Smooth muscle cell of the brain vasculature (primary cell): Measurements from ENCODE around the gene OR5K1.

Source experiments
- DNase-seq: peaks from one replicate; pipeline ENCODE4 v3.0.0-alpha.2; 2012; ENCODE audit warnings: low read depth, low spot score

The OR5K1 gene

DNA sequence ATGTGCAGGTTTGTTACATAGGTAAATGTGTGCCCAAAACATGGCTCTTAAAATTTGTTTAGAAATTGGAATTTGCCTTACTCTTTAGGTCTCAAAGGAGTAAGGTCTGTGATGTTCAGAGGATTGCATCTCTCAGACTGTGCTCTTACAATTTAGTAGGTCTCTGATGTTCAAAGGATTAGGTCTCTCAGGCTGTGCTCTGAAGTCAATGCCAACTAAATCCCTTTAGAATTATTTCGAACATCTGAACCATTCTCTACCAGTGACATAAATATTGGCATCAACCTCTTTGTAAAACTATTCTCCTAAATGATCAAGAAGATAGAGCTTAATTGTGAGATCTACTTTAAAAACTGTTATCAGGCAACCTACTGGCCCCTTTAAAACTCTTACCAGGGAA is at the start of gene OR5K1:
OR5K1 (plus strand) TSS at position 301 of the 400 bp plus-strand sequence. CDS start 6,376 bp downstream, outside the sequence.
- DNase-seq = no peak

DNA sequence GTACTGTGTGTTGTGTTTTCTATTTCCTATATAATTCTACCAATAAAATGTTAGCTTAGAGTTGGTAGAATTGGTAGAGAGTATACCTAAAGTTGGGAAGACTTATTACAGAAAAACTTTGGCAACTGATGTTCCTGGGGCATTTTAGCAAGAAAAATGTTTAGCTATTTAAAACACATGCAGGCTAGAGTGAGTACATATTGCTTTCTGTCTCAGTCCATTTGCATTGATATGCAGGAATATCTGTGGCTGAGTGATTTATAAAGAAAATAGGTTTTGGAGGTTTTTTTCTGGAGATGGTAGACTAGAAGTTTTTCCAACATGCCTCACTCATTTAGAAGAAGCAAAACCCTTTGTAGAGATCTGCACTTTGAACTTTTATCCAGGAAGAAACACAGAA is 30.4 kb upstream of the OR5K1 start:
- no peak for DNase-seq

DNA sequence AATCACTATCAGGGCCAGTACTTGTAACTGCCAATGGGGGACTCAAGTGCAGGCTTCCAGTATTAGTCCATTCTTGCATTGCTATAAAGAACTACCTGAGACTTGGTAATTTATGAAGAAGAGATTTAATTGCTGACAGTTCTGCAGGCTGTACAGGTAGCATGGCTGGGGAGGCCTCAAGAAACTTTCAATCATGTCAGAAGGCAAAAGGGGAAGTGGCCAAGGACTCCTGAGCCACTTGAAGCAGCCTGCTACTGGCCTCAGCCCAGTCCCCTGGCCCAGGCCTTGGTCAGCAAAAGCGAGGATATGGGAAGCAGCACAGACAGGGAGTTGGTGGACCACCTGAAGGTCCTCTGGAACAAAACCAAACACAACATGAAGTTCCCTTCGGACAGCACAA is 29.2 kb upstream of the OR5K1 start:
- no peak for DNase-seq

DNA sequence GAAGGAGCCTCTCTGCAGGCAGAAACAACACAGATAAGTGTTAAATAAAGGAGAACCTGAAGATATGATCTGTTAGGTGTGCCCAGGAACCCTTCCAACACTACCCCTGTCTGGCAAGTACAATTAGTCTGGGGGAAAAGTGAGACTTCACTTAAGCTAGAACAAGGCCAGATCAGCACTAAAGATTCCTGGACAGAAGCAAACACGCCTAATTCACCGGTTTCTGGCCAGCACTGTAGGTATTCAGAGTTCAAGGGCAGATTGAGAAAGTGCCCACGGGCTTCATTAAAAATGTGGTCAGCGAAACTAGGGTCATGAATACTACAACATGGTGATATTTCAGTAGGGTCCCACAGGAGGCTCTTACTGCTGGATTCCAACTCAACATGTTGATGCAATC is 28.6 kb upstream of the OR5K1 start:
- no peak for DNase-seq

DNA sequence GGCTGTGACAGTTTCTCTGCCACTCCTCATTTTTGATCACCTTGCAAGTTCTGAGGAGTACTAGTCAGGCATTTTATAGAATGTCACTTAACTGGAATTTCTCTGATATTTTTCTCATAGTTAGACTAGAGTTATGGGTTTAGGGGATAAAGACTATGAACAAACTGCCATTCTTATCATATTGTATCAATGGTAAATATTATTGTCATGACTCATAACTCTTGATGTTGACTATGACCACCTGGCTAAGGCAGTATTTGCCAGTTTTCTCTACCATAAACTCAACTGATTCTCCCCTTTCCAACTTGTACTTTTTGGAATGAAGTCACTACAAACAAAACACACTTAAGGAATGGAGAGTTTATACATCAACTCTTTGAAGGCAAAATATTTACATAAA is 22.7 kb upstream of the OR5K1 start:
- no peak for DNase-seq

DNA sequence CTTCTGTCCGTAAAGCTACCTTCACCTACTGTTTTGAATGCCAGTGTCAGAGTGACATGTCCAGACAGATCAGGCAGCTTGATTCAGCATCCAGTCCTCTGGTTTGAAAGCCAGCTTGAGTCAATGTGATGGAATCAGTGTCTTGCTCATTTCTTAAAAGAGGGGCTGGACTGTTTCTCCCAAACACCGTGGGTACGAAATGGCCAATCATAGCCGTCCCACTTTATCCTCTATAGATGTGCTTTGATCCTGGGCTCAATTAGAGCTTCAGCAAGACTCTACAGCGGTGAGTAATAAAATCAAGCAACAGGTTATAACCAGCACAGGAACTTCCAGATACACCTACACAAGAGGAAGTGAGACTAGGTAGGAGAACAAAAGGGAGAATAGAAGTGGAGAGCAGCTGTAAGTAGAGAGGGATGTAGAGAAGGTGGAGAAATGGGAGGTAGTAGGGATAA is 17.0 kb upstream of the OR5K1 start:
- DNase-seq = no peak

DNA sequence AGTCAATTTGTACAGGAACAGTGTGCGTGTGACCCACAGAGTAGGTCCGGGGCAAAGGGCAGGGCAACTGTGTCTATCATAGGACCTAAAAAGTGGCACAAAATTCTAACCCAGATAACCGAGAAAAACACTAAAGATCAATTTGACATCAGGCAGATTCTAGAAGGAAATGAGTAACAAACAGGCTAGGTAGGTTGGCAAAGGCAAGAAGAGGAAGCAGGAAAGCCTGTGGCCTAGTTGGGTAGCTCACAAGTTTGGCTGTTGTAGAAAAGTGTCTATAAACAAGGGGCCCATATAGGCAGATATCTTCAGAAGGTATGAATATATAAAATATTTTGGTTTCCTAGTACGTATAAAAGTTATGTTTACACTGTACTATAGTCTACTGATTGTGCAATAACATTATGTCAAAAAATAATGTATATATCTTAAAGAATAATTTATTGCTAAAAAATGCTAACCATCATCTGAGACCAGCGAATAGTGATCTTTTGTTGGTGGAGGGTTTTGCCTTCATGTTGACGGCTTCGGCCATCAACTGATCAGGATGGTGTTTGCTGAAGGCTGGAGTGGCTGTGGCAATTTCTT is 13.3 kb upstream of the OR5K1 start:
- no peak for DNase-seq

DNA sequence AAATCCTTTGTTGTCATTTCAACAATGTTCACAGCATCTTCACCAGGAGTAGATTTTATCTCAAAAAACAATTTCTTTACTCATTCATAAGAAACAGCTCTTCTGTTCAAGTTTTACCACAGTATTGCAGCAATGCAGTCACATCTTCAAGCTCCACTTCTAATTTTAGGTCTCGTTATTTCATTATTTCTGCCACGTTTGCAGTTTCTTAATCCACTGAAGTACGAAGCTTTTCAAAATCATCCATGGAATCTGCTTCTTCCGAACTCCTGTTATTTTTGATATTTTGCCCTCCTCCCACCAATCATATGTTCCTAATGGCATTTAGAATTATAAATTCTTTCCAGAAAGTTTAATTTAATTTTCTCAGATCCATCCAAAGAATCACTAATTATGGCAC is 12.6 kb upstream of the OR5K1 start:
- no peak for DNase-seq

DNA sequence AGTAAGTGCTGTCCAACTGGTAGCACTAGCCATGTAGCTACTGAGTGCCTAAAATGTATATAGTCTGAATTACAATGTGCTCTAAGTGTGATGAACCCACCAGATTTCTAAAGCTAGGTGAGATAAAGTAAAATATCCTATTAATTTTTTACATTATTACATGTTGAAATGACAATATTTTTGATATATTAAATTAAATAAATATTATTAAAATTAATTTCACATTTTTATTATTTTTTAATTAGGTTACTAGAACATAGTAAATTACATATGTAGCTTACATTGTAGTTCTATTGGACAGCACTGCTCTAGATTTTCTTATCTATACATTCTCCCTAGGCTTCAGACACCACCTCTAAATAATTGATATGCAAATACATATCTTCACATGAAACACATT is 9.2 kb upstream of the OR5K1 start:
- DNase-seq = no peak

DNA sequence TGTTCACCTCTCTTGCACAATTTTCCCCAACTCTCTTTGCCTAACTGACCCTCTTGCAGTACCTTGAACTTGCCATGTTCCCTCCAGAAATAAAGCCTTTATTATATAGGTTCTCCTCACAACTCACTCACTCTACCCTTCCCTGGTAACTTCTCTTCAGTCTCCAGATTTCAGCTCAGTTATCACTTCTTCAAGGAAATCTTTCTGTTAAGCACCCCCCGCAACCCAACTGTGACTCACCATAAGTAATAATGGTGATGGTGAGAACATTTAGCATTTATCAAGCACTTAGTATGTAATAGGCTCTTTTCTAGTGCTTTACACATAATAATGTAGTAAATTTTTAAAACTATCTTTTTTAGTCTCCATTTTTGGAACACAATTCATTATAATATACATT is 8.1 kb upstream of the OR5K1 start:
- no peak for DNase-seq

DNA sequence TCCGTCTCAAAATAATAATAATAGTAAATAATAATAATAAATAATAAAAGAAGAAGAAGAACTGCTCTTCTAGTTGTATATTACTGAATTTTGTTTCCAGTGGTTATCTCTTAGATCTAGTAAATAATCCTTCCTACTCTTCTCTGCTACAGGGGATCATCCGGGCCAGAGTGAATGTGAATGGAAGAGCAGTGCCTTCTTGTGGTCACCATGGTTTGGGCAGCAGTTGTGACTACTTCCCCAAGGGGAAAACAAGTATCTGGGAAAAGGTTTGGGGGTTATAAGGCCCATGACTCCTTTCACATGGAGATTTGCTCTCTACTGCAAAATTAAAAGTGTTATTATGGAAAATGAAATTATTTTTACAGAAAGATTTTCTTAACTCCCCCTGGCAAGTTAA is 5.5 kb upstream of the OR5K1 start:
- no peak for DNase-seq

DNA sequence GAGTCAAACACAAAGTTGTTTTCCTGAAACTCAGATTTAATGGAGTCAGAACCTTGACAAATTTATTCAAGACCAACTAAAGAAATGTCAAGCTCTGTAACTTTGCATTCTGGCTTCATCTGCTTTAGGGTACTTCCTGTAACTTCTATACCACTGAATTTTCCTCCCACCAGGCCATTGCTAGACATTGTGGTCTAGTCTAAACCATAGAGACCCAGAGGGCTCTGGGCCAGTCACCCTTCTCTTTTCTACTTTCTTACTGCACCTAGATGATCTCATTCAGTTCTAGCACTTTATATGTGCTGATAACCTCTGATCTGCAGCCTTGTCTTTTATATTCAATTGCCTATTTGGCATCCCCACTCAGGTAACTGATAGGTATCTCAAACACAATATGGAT is 2.8 kb upstream of the OR5K1 start:
- no peak for DNase-seq

DNA sequence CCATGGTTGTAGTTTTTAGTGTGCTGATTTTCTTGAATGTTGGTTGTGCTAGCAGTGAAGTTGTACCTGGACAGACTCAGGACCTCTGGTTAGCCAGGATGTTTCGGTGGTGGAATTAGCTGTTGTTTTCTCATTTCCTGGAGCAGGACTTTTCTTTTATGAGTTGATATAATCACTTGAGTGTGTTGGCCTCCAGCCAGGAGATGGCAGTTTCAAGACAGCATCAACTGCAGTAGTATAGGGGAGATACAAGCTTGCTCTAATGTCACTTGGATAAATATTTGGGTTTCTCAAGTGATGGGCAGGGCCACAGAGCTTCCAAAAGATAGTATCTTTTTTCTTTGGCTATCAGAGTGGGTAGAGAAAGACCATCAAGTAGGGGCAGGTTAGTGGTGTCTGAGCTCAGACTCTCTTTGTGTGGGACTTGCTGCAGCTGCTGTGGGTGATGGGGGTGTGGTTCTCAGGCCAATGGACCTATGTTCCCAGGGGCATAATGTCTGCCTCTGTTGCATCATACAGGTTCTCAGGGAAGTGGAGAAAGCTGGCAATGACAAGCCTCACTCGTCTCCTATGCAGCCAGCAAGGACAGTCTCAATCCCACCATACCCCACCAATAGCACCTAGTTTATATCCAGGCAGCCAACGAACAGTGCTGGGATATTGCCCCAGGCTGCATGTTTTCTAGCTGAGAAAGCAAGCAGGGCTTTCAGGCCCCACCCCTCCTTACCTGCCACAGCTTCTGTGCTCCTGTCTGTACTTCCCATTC is 19.9 kb downstream of the OR5K1 start:
- no peak for DNase-seq

DNA sequence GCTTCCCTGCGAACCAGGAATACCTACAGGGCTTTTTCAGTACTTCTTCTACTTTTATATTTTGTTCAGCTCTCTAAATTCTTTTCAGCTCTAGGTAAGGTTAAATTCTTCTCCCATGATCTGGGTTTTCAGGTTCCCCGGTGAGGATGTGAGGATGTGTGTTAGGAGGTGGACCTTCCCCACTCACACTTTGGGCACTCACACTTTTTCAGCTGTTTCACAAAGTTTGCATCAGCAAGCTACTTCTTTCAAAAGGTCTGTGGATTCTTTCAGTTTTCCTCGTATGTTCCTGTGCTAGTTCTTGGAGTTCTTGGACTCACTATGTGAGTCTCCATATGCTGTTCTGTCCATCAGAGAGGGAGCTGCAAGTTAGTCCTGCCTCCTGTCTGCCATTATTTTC is 20.6 kb downstream of the OR5K1 start:
- DNase-seq = no peak

DNA sequence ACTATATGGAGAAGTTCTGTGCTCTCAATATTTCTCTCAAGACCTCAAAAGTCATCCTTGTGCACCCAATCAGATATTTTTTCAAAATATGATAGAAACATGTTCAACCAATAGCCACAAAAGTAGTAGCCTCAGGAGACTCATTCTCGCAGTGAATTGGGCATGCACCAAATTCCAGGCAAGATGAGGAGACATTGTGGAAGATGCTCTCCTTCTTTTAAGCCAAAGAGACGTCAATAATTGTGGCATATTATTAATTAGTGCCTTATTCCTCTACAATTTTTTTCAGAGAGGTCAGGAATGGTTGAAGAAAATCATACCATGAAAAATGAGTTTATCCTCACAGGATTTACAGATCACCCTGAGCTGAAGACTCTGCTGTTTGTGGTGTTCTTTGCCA is 34.4 kb downstream of the OR5K1 start, which contains the start of gene OR5K2:
OR5K2 (plus strand) TSS at position 301 of the 400 bp plus-strand sequence; CDS start at position 301, 0 bp downstream.
- no peak for DNase-seq

DNA sequence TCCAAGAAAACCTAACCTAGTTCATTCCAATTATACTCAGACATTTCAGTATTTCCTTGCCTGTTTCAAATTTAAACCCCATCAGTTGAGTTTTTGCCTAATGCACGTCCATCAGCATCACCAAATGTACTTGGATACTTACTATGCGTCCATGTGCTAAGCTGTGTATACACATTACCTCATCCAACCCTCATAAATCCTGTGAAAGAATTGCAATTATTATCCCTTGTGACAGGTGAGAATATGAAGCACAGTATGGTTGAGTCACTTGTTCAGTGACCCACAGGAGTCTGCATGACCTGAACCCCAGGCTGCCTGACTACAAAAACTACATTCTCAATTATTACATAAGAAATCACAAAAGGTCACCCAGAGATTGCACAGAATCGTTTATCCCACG is 37.0 kb downstream of the OR5K1 start:
- no peak for DNase-seq

DNA sequence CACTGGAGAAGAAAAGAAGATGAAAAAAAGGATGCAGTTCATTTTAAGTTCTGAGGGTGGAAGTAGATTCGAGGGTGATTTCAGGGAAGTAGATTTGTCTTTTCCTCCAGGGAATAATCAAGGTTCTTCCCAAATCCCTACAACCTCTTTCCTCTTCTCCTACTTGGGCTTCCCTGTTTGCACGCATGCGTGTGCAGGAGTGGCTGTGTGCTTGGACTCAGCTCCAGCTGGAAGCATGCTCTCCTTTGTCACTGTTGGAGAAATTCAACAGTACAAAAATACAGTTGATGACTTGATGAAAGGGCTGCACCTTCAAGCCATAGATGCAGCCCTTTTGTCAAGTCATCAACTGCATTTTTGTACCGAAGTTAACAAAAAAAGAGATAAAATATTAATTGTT is 38.3 kb downstream of the OR5K1 start:
- no peak for DNase-seq

DNA sequence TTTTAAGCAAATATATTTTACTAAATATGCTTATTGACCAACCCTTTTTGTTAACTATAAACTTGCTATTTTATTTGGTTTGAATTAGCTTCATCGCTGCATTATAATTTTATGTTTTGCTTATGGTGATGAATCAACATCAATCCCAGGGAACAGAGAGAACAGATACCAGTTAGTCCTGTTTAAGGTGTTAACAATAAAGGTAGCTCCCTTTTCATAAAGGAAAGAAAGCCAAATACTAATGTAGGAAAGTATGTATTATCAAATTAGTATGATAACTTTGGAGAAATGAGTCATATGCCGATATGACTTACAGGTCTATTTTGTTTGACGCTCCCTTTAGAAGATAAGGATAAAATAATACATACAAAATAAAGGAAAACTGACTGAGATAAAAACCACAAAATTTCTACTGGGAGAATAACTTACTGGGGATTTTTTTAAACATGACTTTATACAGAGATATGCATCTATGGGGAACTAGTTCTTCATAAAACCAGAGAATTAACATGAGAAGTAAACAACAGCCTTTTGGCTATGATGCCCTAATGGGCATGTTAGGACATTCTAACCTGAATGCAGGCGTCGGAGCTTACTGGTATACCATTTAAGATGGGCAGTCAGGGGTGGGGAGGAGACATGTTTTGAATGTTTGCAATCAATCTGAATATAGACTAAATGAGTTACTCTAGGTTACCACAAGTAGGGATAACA is 39.0 kb downstream of the OR5K1 start:
- DNase-seq = no peak

DNA sequence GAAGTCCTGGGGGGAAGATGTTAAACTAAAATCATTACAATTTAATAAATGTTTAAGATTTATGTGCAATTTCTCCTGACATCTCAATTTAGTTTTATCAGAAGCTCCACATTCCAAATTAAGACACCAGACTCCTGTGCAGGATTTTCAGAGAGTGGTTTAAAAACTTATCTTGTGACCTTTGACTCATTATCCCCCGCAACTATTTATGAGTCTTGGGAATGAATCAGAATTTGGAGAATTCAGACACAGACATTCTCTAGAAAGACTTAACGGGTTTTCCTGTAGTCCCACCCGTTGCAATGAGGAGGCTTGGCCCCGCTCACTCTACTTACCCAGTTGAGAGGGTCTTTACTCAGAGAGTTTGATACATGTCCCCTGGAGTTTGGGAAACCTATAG is 41.5 kb downstream of the OR5K1 start:
- no peak for DNase-seq

DNA sequence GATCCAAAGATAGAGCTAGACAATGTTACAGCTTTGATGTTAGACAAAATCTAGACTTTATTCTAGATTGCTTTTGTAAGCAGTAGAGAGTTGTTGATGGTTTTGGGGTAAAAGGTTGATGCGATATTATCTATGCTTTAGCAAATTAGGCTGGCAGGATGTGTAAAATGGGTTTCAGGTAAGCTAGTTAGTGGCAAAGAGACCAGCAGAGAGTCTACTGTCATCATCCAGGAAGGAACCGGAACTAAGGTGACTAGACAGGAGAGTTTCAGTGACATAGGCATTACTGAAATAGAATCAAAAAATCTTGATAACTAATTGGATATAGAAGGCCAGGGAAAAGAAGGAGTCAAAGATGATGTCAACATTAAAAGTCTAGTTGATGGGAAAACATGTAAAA is 45.6 kb downstream of the OR5K1 start:
- no peak for DNase-seq

DNA sequence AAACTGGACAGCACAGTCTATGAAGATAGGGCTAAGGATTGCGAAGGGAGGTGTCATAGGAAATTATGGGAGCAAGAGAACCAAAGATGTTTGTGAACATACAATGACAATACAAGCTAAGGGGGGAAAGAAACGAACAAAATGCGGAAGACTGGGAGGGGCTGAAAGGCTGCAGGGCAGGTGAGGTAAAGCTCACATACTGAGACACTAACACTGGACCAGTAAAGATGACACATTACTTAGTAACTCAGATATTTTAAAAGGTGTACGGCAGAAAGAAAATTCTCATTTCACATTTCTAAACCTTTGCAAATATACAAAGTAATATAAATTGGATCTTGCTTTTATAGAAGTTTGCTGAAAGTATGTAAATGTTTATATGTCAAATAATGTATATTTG is 49.6 kb downstream of the OR5K1 start:
- DNase-seq = no peak

DNA sequence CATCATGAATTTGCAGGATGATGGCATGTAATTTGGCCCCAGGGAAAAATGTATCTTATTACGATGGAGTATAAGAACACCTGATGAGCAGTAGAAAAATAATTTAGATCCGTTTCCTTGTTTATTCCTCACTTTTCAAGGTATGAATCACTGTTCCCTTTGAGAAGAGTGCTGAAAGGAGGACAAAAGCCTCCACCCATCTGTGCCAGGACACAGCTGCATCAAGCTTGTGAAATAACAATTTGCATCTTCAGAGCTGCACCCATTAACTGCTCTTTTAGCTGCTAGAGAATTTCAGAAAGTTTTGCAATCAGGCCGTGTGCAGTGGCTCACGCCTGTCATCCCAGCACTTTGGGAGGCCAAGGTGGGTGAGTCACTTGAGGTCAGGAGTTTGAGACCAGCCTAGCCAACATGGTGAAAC is 50.1 kb downstream of the OR5K1 start:
- DNase-seq = no peak

DNA sequence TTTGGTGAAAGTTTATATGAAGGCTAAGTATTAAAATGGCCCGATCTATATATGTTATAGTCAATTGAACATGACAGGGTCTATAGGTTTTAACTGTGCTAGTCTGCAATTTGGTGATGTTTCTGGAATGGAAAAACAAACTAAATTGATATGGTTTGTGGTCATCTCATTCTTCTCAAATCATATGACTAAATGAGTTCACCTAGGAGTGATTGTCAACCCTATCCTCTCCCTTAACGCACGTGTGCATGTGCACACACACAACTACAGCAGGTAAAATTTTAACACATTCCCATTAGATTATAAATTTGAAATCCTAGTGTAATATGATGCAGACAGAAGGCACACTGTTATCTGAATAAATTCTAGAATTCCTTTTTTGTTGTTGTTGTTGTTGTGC is 50.7 kb downstream of the OR5K1 start:
- DNase-seq = no peak
